K562 (cell line): ENCODE results near the gene CCDC169. TPM values are rescaled to one million over a fixed set of nuclear protein-coding genes. Genes with fewer than 3 reads are reported as not detected.

ENCODE experiments used
- AFF4 ChIP-seq: sonication (generic); formaldehyde crosslinking; IDR thresholded peaks from 2 replicates; pipeline ENCODE4 v1.8.0; 2023; ENCODE audit warnings: mild to moderate bottlenecking, missing genetic modification reagents
- BRF2 ChIP-seq: IDR thresholded peaks from 3 replicates; pipeline ENCODE4 v1.6.1; 2011; ENCODE audit warnings: borderline replicate concordance, mild to moderate bottlenecking; ENCODE audit not compliant: insufficient read length, insufficient read depth
- ELF4 ChIP-seq: fragments of 450-650 bp; formaldehyde crosslinking; IDR thresholded peaks from 2 replicates; pipeline ENCODE4 v1.4.0; 2022; ENCODE audit warnings: missing genetic modification characterization
- NONO ChIP-seq, 2 experiments: fragments of 200-400 bp in 1 of 2; fragments of 450-650 bp in 1 of 2; formaldehyde crosslinking in 1 of 2; IDR thresholded peaks; 2 replicates each; pipeline ENCODE4 v1.6.1; 2017; ENCODE audit warnings: low read depth in 2 of 2, mild to moderate bottlenecking in 2 of 2, moderate library complexity in 2 of 2, low read length in 1 of 2
- NRF1 ChIP-seq, 2 experiments: fragments of 450-650 bp; IDR thresholded peaks in 1 of 2; conservative IDR thresholded peaks in 1 of 2; 2 replicates each; pipeline ENCODE4 v1.6.1; 2014; ENCODE audit warnings: mild to moderate bottlenecking in 2 of 2
- POLR2G ChIP-seq: fragments of 200-400 bp; formaldehyde crosslinking; IDR thresholded peaks from 2 replicates; pipeline ENCODE4 v1.6.1; 2017; ENCODE audit warnings: low read depth, mild to moderate bottlenecking, antibody characterized with exemption, low read length, moderate library complexity
- SFPQ ChIP-seq: fragments of 200-400 bp; formaldehyde crosslinking; IDR thresholded peaks from 2 replicates; pipeline ENCODE4 v1.6.1; 2017; ENCODE audit warnings: mild to moderate bottlenecking, low read depth, low read length, moderate library complexity
- TAL1 ChIP-seq: fragments of 450-650 bp; IDR thresholded peaks from 2 replicates; pipeline ENCODE4 v1.6.1; 2016; ENCODE audit warnings: mild to moderate bottlenecking
- USF1 ChIP-seq: sonication (generic); formaldehyde crosslinking; IDR thresholded peaks from 2 replicates; pipeline ENCODE4 v1.9.0; 2022; ENCODE audit warnings: mild to moderate bottlenecking, missing genetic modification reagents
- ZNF507 ChIP-seq: conservative IDR thresholded peaks from 2 replicates; pipeline ENCODE4 v1.6.1; 2017; ENCODE audit warnings: missing genetic modification characterization, missing compliant biosample characterization
- polyA plus RNA-seq, 8 experiments: library from polyadenylated mRNA; depleted of rRNA in 4 of 8; stranded (reverse) in 5 of 8; unstranded in 3 of 8; fragments of >200 nt; fragmentation: Nextera tagmentation in 2 of 8; fragmentation: Illumina TruSeq in 1 of 8; extraction: Ambion mirVana in 2 of 8; extraction: Trizol in 1 of 8; gene quantifications; 2 replicates each; pipeline versions ENCODE4 v1.2.1 to v1.2.3, GENCODE V29; 2011 to 2014; ENCODE audit warnings: inconsistent platforms in 1 of 8, missing spikeins in 1 of 8
- total RNA-seq, 7 experiments: library from RNA; depleted of rRNA in 6 of 7; stranded (reverse); fragments of >200 nt in 6 of 7; fragmentation: Illumina TruSeq in 2 of 7; extraction: Trizol in 2 of 7; gene quantifications; 2 replicates each; pipeline versions ENCODE4 v1.2.1 to v1.2.3, GENCODE V29; 2011 to 2021; ENCODE audit warnings: low replicate concordance in 1 of 7
- TF ChIP-seq, protein P1 (sequence below): fragments of 450-650 bp; formaldehyde crosslinking; IDR thresholded peaks from 2 replicates; pipeline ENCODE4 v1.4.0; 2022; ENCODE audit warnings: missing genetic modification characterization
- TF ChIP-seq, protein P2 (sequence below), 2 experiments: IDR thresholded peaks; 2 replicates each; pipeline ENCODE4 v1.6.1; 2011; ENCODE audit warnings: borderline replicate concordance in 1 of 2, control low read depth in 1 of 2, low read depth in 1 of 2, low read length in 1 of 2, mild to moderate bottlenecking in 1 of 2, mixed read lengths in 1 of 2, moderate library complexity in 1 of 2; ENCODE audit not compliant: insufficient read depth in 1 of 2, insufficient read length in 1 of 2, poor library complexity in 1 of 2, severe bottlenecking in 1 of 2; ENCODE audit errors: extremely low read depth in 1 of 2

CCDC169 gene
- total and polyA plus RNA-seq, 9 of the 15 experiments (the other 6 are each of a cell fraction or from before 2014, with no cell fraction given), result 6.8 to 22.0 (median 12.4) TPM

DNA sequence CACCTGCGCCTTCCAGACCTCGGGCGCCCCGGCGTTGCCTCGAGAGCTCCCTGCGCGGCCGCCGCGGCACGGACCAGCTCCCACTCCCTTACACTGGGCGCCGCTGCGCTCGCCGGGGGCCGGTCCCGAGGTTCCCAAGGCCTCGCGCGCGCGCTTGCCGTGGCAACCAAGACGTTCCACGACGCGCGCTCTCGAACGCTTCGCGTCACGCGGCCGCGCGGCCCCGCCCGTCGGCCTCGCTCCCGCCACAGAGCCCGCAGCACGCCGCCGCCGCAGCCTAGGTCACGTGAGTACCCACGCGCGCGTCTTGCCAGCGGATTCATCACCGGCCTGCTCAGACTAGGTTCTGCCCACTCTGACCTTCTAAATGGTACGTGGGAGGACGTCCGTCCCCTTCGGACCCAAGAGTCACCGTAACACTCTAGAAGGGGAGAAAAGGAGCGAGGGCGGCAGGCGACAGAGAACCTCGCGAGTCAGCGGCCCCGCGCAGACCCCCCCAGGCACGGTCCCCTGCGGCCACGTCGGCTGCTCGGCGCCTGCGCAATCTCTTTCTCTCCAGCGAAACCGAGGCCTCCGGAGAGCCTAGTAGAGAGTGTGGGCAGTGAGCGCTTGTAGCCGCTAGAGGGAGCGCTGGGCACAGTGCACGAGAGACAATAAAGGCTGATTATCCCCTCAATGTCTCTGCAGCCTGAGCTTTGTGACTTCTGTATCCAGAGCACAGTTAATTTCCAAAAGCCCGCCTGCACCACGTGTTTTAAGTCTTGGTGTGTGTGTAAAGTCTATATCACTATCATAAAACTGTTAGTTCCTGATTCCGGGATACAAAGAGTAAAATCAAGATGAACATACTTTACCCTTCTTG is 48.8 kb upstream of the CCDC169 start, which contains the start of gene SPART (continued):
- TF ChIP-seq, protein P1, sequence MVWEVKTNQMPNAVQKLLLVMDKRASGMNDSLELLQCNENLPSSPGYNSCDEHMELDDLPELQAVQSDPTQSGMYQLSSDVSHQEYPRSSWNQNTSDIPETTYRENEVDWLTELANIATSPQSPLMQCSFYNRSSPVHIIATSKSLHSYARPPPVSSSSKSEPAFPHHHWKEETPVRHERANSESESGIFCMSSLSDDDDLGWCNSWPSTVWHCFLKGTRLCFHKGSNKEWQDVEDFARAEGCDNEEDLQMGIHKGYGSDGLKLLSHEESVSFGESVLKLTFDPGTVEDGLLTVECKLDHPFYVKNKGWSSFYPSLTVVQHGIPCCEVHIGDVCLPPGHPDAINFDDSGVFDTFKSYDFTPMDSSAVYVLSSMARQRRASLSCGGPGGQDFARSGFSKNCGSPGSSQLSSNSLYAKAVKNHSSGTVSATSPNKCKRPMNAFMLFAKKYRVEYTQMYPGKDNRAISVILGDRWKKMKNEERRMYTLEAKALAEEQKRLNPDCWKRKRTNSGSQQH (CRISPR knock-in tag), result no peak
- TF ChIP-seq BRF2 (no peak), TAL1 (no peak), AFF4 (CRISPR knock-in tag) (0 out of 2 replicates have a peak, but pooled peaks have one; percentile 66), USF1 (CRISPR knock-in tag) (peak; percentile 85), SFPQ (no peak), POLR2G (peak; percentile 84), ZNF507 (tag) (no peak), NRF1 (conservative IDR thresholded peaks at IDR 0.05 in 1 of 2, IDR thresholded peaks at IDR 0.05 in 1 of 2) (peak; percentile 90 to 92), ELF4 (CRISPR knock-in tag) (no peak), NONO (IDR thresholded peaks at IDR 0.05; ENCODE audit: low read depth in 2 of 2, low read length in 1 of 2) (0 out of 4 replicates have a peak, but pooled peaks of 1 of the 2 experiments have one; percentile 33)
- TF ChIP-seq, protein P2, sequence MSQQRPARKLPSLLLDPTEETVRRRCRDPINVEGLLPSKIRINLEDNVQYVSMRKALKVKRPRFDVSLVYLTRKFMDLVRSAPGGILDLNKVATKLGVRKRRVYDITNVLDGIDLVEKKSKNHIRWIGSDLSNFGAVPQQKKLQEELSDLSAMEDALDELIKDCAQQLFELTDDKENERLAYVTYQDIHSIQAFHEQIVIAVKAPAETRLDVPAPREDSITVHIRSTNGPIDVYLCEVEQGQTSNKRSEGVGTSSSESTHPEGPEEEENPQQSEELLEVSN (IDR thresholded peaks at IDR 0.05; ENCODE audit: borderline replicate concordance in 1 of 2, extremely low read depth in 1 of 2, insufficient read depth in 1 of 2, insufficient read length in 1 of 2, low read depth in 1 of 2, low read length in 1 of 2, poor library complexity in 1 of 2, severe bottlenecking in 1 of 2), result peak; percentile 77 to 94
